IPS DF 6.9 (cell line): Measurements from ENCODE around the gene TTLL9.

ENCODE experiments used
- DNase-seq: peaks from one replicate; pipeline ENCODE4 v3.0.0-alpha.2; 2013; ENCODE audit warnings: low read depth, low spot score
- H3K27ac ChIP-seq: one replicate; pipeline ENCODE4 v1.5.1; 2013; ENCODE audit warnings: low read length, control low read depth
- H3K27me3 ChIP-seq: 2 replicates; pipeline ENCODE4 v1.6.1; 2013; ENCODE audit warnings: mild to moderate bottlenecking, low read length; ENCODE audit not compliant: control insufficient read depth, insufficient read depth
- H3K36me3 ChIP-seq: 2 replicates; pipeline ENCODE4 v1.6.1; 2013; ENCODE audit warnings: low read length; ENCODE audit not compliant: control insufficient read depth, insufficient read depth
- H3K4me1 ChIP-seq: 2 replicates; pipeline ENCODE4 v1.6.1; 2013; ENCODE audit warnings: low read length; ENCODE audit not compliant: control insufficient read depth, insufficient read depth
- H3K4me3 ChIP-seq: 2 replicates; pipeline ENCODE4 v1.5.1; 2013; ENCODE audit warnings: mild to moderate bottlenecking, low read length
- H3K9me3 ChIP-seq: 2 replicates; pipeline ENCODE4 v1.6.1; 2013; ENCODE audit warnings: low read length, inconsistent platforms; ENCODE audit not compliant: control insufficient read depth, insufficient read depth
- WGBS: extraction: QIAGEN DNeasy Blood & Tissue Kit; methylation state at CpG from one replicate; pipeline ENCODE4 v1.1.7; 2013; ENCODE audit warnings: mixed read lengths, missing lambda C conversion rate; ENCODE audit not compliant: insufficient read length, insufficient coverage; 5-methylcytosine and 5-hydroxymethylcytosine counted together

TTLL9 gene

DNA sequence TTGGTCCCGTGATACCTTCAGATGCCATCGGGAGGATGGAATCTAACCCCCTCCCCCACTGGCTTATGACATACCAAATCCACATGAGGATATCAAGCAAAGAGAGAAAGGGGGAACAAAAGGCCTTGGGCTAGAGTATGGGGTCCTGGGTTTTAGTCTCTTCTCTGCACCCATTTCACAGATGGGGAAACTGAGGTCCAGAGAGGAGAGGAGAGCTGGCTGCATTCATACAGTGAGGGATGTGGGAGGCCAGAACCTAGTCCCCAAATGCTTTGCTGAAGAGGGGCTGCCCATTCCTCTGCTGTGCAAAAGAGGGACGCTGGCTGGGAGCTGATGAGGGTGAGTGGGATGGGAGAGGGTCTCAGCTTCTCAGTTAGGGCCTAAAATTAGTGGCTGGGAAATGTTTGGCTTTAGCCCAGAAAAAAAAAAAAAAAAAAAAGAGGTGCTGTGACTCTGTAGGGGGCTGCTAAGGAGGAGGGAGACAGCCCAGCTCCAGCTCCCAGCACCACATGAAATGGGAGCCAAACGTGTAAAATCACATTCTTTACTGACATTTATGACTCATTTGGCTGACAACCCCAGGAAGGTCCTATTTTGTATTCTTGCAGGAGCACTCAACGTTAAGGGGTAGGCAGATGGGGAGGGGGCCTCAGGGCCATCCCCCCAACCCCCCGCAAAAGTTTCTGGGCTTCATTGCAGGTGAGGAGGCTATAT, 109.4 kb downstream of the TTLL9 start:
- Histone ChIP-seq H3K4me1 (no peaks in the 10 kb centered on the region), H3K27me3 (no peaks in the 10 kb centered on the region), H3K4me3 (no peak overlapping the region), H3K27ac (no peak overlapping the region), H3K36me3 (no peaks in the 10 kb centered on the region), H3K9me3 (no peaks in the 10 kb centered on the region)
- DNase-seq: no peak
- WGBS: no CpG with 5 or more reads among the region's 6 CpGs

DNA sequence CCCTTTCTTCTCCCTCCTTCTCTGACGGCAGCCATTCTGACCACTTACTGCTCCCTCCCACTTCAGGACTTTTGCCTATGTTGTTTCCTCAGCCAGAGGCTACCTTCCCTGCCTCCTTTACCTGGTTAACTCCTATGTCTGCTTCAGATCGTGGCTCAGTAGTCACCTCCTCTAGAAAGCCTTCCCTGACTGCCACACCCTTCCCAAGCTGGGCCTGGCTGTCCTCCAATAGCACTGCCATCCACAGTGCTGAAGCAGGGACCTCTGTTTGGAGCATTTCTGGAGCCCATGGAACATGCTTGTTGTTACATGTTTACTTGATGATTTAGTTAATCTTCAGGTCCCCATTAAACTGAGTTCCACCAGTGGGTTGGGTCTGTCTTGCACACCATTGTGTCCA, 111.3 kb downstream of the TTLL9 start:
- WGBS: no CpG with 5 or more reads among the region's 2 CpGs

GRCh38 chr20:31984981-31985471, 114.6 kb downstream of the TTLL9 start:
- Histone ChIP-seq H3K36me3 (no peaks in the 10 kb centered on the region), H3K27ac (no peak overlapping the region), H3K4me3 (no peak overlapping the region), H3K4me1 (no peaks in the 10 kb centered on the region), H3K9me3 (no peaks in the 10 kb centered on the region), H3K27me3 (no peaks in the 10 kb centered on the region)
- no CpG with 5 or more reads among the region's 6 CpGs for WGBS
- no peak for DNase-seq

More for the DNA sequence above, 111.3 kb downstream of the TTLL9 start:
- Histone ChIP-seq H3K27ac (no peak overlapping the region), H3K9me3 (no peaks in the 10 kb centered on the region), H3K27me3 (no peaks in the 10 kb centered on the region), H3K4me1 (no peaks in the 10 kb centered on the region), H3K4me3 (no peak overlapping the region), H3K36me3 (no peaks in the 10 kb centered on the region)
- DNase-seq: no peak

DNA sequence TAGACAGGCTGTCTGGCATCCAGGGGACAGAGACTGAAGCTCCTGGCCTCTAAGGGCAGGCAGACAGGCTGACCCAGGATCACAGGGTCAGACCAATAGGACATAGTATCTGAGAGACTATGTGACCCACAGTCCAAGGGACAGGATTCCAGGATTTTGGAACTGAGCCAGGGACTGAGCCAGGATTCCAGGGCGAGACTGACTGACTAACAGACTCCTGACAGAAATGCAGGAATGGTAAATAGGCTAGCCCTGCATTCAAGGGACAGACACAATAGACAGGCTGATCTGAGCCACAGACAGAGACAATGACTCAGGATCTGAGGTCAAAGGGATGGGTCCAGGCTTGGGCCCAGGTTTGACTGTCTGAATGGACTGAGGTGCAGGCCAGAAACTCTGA, 117.3 kb downstream of the TTLL9 start:
- no peaks in the 10 kb centered on the region for H3K4me1 ChIP-seq
- no CpG with 5 or more reads among the region's 1 CpG for WGBS
- H3K4me3 ChIP-seq: no peak overlapping the region
- no peak for DNase-seq
- no peaks in the 10 kb centered on the region for H3K27me3 ChIP-seq
- H3K9me3 ChIP-seq: no peaks in the 10 kb centered on the region
- H3K27ac ChIP-seq: no peak overlapping the region
- no peaks in the 10 kb centered on the region for H3K36me3 ChIP-seq

DNA sequence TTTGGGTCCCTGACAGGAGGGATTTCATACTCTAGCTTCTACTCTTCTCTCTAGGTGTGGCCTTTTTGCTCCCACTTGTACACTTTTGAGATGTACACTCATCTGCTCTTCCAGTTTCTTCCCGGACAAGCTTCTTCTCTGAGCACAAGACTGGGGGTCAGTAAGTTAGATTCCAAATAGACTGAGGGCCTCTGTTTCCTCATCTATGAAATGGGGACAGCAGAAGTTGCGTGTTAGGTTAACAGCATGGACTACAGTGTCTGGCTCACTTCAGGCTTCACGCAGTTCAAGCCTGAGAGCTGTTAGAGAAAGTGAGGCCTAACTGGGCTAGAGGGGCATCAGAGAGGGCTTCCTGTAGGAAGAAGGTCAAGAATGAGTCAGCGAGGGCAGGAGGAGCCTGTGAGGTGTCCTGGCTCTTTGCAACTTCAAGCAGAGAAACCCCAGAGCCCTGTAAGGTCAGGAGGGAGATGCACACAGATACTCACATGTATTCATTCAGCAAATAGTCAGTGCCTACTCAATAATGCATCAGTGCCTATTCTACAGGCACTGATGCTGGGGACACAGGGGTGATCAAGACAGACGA, 118.1 kb downstream of the TTLL9 start:
- H3K27me3 ChIP-seq: no peaks in the 10 kb centered on the region; the same call in 1 of the 2 replicates
- H3K36me3 ChIP-seq: no peaks in the 10 kb centered on the region
- no peak for DNase-seq
- no peak overlapping the region for H3K27ac ChIP-seq
- H3K9me3 ChIP-seq: no peaks in the 10 kb centered on the region
- H3K4me3 ChIP-seq: no peak overlapping the region
- whole genome bisulfite sequencing: no CpG with 5 or more reads among the region's 5 CpGs
- no peaks in the 10 kb centered on the region for H3K4me1 ChIP-seq

DNA sequence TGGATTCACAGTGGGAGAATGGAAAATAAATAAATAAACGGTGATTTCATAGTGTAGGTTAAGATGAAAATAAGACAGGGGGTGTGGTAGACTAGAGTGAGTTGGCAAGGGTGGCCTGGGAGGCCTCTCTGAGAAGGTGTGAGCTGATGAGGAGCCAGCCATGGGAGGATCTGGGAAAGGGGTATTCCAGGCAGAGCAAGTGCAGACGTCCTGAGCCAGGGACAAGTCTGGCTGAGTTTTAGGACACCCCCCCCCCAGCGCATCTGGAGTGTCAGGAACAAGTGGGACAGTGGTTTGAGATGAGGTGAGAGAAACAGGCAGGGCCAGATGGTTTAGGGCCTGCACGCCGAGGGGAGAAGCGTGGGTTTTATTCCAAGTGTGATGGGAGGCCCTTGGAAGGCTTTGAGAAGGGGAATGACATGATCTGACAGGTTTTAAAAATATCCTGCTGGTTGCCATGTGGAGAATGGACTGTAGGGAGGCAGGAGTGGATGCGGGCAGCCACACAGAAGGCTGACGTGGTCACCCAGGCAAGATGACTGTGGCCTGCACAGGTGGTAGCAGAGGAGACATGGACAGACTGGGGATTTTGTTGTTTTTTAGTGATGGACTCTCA, 118.7 kb downstream of the TTLL9 start:
- no CpG with 5 or more reads among the region's 8 CpGs for WGBS
- Histone ChIP-seq H3K9me3 (no peaks in the 10 kb centered on the region), H3K4me3 (no peak overlapping the region), H3K36me3 (no peaks in the 10 kb centered on the region), H3K27ac (no peak overlapping the region), H3K4me1 (no peaks in the 10 kb centered on the region), H3K27me3 (peaks cover under 1% of the 10 kb centered on the region; the same call in 1 of the 2 replicates)
- no peak for DNase-seq

DNA sequence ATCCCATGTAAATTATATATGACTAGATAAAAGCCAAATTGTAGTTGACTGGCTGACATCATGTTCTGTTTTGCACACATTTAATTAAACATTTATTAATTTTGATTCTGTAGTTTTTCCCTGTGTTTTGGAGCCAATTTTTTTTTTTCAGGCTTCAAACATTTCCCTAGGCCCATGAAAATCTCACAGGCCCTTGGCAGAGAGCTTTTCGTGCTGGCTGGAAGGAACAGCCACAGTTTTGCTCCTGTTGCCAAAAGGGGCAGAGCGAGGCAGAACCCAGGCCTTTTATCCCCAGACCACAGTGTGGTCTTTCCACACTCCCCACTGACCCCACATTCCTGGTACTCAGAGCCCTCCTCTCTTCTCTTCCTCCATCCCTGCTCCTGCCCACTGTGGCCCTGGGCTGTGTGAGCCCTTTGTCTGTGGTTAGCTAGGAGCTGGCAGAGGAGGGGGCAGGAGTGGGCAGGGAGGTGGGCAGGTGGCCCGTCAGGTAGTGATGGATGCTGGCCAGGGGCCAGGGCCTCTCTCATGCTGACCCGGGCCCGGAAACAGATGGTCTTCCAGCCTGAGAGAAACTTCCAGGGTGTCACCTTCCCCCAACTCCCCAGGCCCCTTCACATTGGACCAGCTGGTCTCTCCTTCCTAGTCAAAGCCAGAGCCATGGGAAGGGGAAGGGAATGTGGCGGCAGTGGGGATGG, 120.4 kb downstream of the TTLL9 start:
- no peaks in the 10 kb centered on the region; the same call in 1 of the 2 replicates for H3K4me1 ChIP-seq
- no peak overlapping the region for H3K27ac ChIP-seq
- no CpG with 5 or more reads among the region's 6 CpGs for WGBS
- no peaks in the 10 kb centered on the region for H3K36me3 ChIP-seq
- DNase-seq: no peak
- peaks cover 7% of the 10 kb centered on the region; the same call in 1 of the 2 replicates for H3K27me3 ChIP-seq
- H3K9me3 ChIP-seq: no peaks in the 10 kb centered on the region
- H3K4me3 ChIP-seq: no peak overlapping the region

- Histone ChIP-seq H3K4me3 (no peak overlapping the region), H3K4me1 (no peaks in the 10 kb centered on the region; the same call in 1 of the 2 replicates), H3K36me3 (no peaks in the 10 kb centered on the region), H3K9me3 (no peaks in the 10 kb centered on the region), H3K27me3 (peaks cover 7% of the 10 kb centered on the region; the same call in 1 of the 2 replicates), H3K27ac (no peak overlapping the region)
- no peak for DNase-seq
- WGBS: no CpG with 5 or more reads among the region's 1 CpG
Measured at GRCh38 chr20:31991339-31991705, 120.9 kb downstream of the TTLL9 start.

DNA sequence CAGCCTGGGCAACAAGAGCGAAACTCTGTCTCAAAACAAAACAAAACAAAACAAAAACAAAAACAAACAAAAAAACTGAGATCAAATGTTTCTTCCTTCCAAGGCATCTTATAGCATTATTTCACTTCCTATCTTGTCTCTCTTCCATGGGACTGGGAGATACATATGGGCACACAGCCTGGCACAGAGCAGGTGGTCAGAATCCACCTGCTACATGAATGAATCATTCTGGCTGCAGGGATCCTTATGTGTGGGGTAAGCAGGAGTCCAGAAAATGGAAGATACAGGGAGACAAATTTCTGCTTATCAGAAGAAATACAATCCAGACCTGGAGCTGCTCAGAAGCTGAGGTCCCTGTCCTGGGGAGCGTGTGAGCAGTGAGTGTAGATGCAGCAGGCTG, 121.7 kb downstream of the TTLL9 start:
- Histone ChIP-seq H3K36me3 (no peaks in the 10 kb centered on the region), H3K27me3 (peaks cover 7% of the 10 kb centered on the region; the same call in 1 of the 2 replicates), H3K4me1 (no peaks in the 10 kb centered on the region; the same call in 1 of the 2 replicates), H3K9me3 (no peaks in the 10 kb centered on the region), H3K27ac (no peak overlapping the region), H3K4me3 (no peak overlapping the region)
- WGBS: no CpG with 5 or more reads among the region's 2 CpGs
- DNase-seq: no peak
